GM12865 (cell line): ENCODE data around the gene TBX5.
A peak's percentile ranks its signal among the peaks of the same experiment; 100 is the strongest.
"Not testable (repeated sequence)": the region's sequence is repeated elsewhere in the genome, so short reads cannot be mapped to it uniquely, and the experiment has no call there.

Experiments used
- DNase-seq: peaks from one replicate; pipeline ENCODE4 v3.0.0; 2010; ENCODE audit warnings: low read depth
- H3K4me3 ChIP-seq: 2 replicates; pipeline ENCODE4 v1.5.1; 2011; ENCODE audit warnings: mild to moderate bottlenecking, low read depth, low read length, control low read depth
- TF ChIP-seq, protein P1 (sequence below): IDR thresholded peaks from 2 replicates; pipeline ENCODE4 v1.5.1; 2011; ENCODE audit warnings: low read length, control low read depth, low read depth, inconsistent platforms; ENCODE audit not compliant: insufficient read depth; ENCODE audit errors: missing control alignments

TBX5 gene

DNA sequence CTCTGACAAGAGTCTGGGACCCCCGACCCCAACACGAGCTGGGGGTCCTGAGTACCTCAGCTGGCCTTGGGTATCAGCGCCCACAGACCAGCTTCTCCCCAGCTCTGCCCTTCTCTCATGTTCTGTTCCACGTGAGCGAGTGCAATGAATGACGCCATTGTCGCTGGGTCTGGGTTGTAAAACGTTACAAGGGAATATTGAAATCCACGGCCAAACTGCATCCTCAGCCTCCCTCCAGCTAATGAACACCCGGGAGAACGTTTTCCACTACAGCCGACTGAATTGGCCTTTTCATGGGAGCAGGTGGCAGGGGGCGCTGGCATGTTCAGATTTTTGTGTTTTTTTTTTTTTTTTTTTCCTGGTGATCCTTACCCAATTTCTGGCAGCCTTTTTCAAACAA is 34.7 kb downstream of the TBX5 start:
- TF ChIP-seq, protein P1, sequence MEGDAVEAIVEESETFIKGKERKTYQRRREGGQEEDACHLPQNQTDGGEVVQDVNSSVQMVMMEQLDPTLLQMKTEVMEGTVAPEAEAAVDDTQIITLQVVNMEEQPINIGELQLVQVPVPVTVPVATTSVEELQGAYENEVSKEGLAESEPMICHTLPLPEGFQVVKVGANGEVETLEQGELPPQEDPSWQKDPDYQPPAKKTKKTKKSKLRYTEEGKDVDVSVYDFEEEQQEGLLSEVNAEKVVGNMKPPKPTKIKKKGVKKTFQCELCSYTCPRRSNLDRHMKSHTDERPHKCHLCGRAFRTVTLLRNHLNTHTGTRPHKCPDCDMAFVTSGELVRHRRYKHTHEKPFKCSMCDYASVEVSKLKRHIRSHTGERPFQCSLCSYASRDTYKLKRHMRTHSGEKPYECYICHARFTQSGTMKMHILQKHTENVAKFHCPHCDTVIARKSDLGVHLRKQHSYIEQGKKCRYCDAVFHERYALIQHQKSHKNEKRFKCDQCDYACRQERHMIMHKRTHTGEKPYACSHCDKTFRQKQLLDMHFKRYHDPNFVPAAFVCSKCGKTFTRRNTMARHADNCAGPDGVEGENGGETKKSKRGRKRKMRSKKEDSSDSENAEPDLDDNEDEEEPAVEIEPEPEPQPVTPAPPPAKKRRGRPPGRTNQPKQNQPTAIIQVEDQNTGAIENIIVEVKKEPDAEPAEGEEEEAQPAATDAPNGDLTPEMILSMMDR: no peak
- no peak for DNase-seq
- H3K4me3 ChIP-seq: no peak overlapping the region

DNA sequence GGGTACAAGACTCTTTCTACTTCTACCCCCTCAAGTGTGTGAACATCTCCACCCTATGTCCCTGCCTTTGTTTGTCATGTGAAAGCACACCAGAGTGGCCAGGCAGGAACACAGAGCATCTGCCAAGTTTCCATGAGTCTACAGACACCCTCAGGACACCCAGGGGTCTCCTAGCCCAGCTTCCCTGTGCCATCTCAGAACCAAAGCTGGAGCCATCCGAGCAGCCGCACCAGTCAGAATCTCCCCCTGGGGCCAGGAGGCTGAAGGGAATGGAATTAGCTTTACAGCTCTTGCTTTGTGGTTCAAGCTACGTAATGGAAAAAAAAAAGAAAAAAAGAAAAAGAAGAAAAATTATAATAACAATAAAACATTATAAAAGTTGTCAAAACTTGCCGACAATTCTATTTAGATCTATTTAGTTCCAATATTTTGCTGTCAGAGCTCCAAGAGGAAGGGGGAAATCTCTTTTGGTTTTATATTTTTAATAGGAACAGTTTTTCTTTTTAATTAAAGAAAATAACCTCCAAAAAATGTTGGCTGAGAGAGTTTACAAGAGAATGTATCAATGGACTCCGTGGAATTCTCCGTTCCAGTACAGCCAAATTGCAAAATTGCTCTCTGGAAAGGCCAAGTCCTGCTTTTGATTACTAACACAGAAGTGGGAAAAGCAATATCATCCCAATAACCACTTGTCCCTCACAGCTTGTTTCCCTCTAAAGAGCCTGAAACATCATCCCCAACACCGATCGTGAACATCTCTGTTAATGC is 37.1 kb downstream of the TBX5 start:
- TF ChIP-seq, protein P1: no peak
- H3K4me3 ChIP-seq: no peak overlapping the region
- DNase-seq: no peak

DNA sequence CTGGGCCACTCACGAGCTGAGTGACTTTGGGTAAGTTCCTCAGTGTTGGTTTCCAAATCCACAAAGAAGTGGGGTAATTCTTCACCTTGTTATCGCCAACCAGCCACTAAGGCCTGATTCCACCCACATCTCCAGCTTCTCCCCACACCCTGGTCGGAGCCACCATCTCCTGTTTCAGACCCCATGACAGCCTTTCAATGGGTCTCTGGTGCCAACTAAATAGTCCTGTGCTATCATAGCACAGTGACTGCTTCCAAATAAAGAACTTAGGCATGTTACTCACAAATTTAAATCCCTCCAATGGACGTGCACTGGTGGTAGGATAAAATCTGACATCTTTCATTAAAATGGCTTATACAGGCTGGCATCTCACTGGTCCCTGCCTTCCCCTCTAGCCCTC is 44.0 kb downstream of the TBX5 start:
- no peak for DNase-seq
- no peak overlapping the region for H3K4me3 ChIP-seq
- TF ChIP-seq, protein P1: no peak

DNA sequence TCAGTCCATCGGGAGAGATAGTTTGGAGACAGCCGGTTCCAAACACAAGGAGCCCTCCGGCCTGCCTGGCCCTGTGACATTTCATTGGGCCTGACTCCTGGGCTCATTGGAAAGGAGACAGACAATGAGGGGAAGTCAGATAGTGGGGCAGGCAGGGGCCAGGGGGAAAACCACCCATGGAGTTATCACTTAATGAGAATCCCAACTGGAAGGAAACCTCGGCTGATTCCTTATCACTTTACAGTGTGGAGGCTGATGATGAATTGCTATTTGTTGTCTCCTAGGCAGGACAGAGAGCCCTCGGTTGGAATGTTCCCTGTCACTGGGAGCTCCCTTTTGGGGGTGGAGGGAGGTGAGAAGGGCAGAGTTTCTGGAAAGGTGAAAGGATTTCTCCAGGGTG is 44.4 kb downstream of the TBX5 start:
- TF ChIP-seq, protein P1: no peak
- H3K4me3 ChIP-seq: no peak overlapping the region

DNA sequence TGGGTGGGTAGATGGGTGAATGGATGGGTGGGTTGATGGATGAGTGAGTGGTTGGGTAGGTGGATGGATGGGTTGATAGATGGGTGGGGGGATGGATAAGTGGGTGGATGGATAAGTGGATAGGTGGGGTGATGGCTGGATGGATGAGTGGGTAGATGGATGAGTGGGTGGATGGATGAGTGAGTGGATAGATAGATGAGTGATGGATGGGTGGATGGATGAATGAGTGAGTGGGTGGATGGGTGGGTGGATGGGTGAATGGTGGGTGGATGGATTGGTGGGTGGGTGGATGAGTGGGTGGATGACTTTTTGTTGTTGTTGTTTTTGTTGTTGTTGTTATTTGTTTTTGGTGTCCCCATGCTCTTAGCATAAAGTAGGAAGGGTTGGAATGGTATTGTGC is 45.5 kb downstream of the TBX5 start:
- DNase-seq: no peak
- H3K4me3 ChIP-seq: no peak overlapping the region
- TF ChIP-seq, protein P1: no peak

More for the DNA sequence above, 44.4 kb downstream of the TBX5 start:
- no peak for DNase-seq

DNA sequence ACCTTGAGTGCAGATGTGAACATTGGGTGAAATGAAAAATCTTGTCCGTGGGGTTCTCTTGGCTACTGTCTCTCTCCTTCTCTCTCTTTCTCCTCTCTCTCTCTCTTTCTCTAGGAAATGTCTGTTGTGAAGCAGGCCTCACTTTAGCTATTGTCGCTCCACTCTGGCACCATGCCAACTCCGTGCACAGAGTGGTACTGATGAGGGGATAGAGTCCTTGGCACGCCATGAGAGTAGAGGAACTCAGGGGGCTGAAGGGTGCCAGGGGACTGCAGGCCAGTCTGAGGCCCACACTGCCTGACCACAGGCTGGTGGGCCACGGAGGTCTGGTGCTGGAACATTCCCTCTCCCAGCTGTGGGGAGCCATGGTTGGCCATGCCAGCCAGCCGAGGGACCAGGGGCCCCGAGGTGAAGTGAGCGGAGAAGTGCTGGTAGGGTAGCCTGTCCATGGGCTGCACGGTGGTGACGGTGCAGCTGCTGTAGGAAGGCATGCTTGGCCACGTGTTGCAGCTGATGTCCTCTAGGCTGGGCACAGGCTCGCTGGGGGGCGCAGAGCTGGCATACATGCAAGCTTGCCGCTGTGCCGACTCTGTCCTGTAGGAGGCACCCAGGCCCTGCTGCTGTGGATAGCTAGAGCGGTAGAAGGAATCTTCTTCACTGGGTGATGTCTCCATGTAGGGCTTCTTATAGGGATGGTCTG is 50.4 kb downstream of the TBX5 start:
- TF ChIP-seq, protein P1: peak; percentile 23

DNA sequence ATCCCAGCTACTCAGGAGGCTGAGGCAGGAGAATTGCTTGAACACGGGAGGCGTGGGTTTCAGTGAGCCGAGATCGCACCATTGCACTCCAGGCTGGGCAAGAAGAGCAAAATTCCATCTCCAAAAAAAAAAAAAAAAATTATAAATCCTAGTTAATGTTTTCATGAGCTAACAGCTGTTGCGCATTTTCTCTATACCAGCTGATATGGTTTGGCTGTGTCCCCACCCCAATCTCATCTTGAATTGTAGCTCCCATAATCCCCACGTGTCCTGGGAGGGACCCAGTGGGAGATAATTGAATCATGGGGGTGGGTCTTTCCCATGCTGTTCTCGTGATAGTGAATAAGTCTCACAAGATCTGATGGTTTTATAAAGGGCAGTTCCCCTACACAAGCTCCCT is 56.7 kb downstream of the TBX5 start:
- not testable (repeated sequence) for H3K4me3 ChIP-seq, DNase-seq

More for the DNA sequence above, 50.4 kb downstream of the TBX5 start:
- H3K4me3 ChIP-seq: no peak overlapping the region
- DNase-seq: peak; percentile 21
